RWPE1 (cell line): ENCODE results near the gene KCNMA1.

ENCODE experiments used
- CTCF ChIA-PET: fragments of 350-600 bp; sonication (Branson Sonifier 250); formaldehyde crosslinking; extraction: SDS; loops from one replicate; lab custom pipeline; 2021; lab: Yijun Ruan, JAX
- POLR2A ChIA-PET: fragments of 400-600 bp; formaldehyde crosslinking; extraction: SDS; loops from one replicate; lab custom pipeline; 2020; ENCODE audit warnings: antibody characterized with exemption; ENCODE audit not compliant: low non-redundant PET; lab: Yijun Ruan, JAX
- DNase-seq: peaks from one replicate; pipeline ENCODE4 v3.0.0; 2012; ENCODE audit warnings: low spot score
- H3K27ac ChIP-seq: fragments of 450-650 bp; 2 replicates; pipeline ENCODE4 v1.5.1; 2017
- CTCF ChIP-seq: fragments of 450-650 bp; conservative IDR thresholded peaks from 2 replicates; pipeline ENCODE4 v1.5.1; 2017; ENCODE audit warnings: low read depth, mild to moderate bottlenecking

The KCNMA1 gene

DNA sequence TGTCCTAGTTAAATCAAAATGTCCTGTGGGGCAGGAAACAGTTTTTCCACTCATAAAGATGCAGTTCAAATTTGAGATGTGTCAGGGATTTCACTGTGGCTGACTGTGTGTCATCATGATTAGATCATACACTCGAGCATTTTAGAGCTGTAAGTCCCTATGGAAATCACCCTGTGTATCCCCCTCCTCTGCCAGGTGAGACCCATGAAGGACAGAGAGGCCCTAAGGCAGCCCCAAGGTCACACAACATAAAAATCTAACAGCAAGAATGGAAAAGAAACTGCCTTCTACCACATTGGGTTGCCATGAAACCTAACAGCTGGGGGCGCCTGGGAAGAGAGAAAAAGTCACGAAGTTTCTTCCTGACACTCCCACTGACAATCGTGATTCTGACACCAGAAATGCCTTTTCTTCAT, 135.8 kb downstream of the KCNMA1 start:
- POLR2A ChIA-PET: no interaction called here
- no peak for TF ChIP-seq CTCF
- peak overlapping the region; percentile 49 for H3K27ac ChIP-seq
- no peak for DNase-seq
- CTCF ChIA-PET: interaction anchor here (1.2 kb wide), 1 partner anchor 328 kb away, joined by 3 read pairs; no protein-coding TSS in a partner anchor

GRCh38 chr10:77501152-77501845, 136.3 kb downstream of the KCNMA1 start:
- ChIA-PET POLR2A (interaction anchor here (0.6 kb wide), 1 partner anchor 142 kb away, joined by 4 read pairs; no protein-coding TSS in a partner anchor), CTCF (interaction anchor here (1.2 kb wide), 1 partner anchor 327 kb away, joined by 3 read pairs; no protein-coding TSS in a partner anchor)
- TF ChIP-seq CTCF: no peak
- peak; percentile 59 for DNase-seq
- peak overlapping the region; percentile 49 for H3K27ac ChIP-seq

- ChIA-PET POLR2A (interaction anchor here (0.6 kb wide), 1 partner anchor 142 kb away, joined by 4 read pairs; no protein-coding TSS in a partner anchor), CTCF (no interaction called here)
- H3K27ac ChIP-seq: 0 out of 2 replicates have a peak overlapping the region, but pooled peaks have one; percentile 49
- no peak for TF ChIP-seq CTCF
- DNase-seq: no peak
Observed at GRCh38 chr10:77500754-77501151, 136.9 kb downstream of the KCNMA1 start.

- POLR2A ChIA-PET: no interaction called here
- H3K27ac ChIP-seq: no peak overlapping the region
- DNase-seq: no peak
- CTCF ChIA-PET: no interaction called here
- no peak for TF ChIP-seq CTCF
Observed at GRCh38 chr10:77498829-77499228, 138.8 kb downstream of the KCNMA1 start.

GRCh38 chr10:77498210-77498609, 139.4 kb downstream of the KCNMA1 start:
- peak overlapping the region; percentile 27; the same call in 1 of the 2 replicates for H3K27ac ChIP-seq
- TF ChIP-seq CTCF: no peak
- ChIA-PET POLR2A (interaction anchor here (0.6 kb wide), 1 partner anchor 15 kb away, joined by 3 read pairs; no protein-coding TSS in a partner anchor), CTCF (interaction anchor here (0.6 to 1.2 kb wide), 2 partner anchors 10 to 1185 kb away, joined by 3 to 4 read pairs; no protein-coding TSS in a partner anchor)
- no peak for DNase-seq

- CTCF ChIA-PET: interaction anchor here (0.6 to 1.2 kb wide), 2 partner anchors 10 to 1186 kb away, joined by 3 to 4 read pairs; no protein-coding TSS in a partner anchor
- TF ChIP-seq CTCF: no peak
- no peak for DNase-seq
- H3K27ac ChIP-seq: peak overlapping the region; percentile 27; the same call in 1 of the 2 replicates
- POLR2A ChIA-PET: interaction anchor here (0.6 kb wide), 1 partner anchor 16 kb away, joined by 3 read pairs; no protein-coding TSS in a partner anchor
Observed at GRCh38 chr10:77497748-77498147, 139.9 kb downstream of the KCNMA1 start.
